ENCODE data around the gene KCNQ1.

KCNQ1 gene

GRCh38 chr11:2423157-2424025 is 21.4 kb upstream of the KCNQ1 start:
- DNase-seq (ENCODE audit: low read depth, low spot score): no peak

GRCh38 chr11:2424811-2425495 is 19.9 kb upstream of the KCNQ1 start:
- DNase-seq (ENCODE audit: low read depth, low spot score): no peak

- DNase-seq (ENCODE audit: low read depth, low spot score): no peak
Observed at GRCh38 chr11:2425506-2425905, 19.3 kb upstream of the KCNQ1 start.

GRCh38 chr11:2426221-2426620 is 18.6 kb upstream of the KCNQ1 start:
- DNase-seq (ENCODE audit: low read depth, low spot score): no peak

- DNase-seq (ENCODE audit: low read depth, low spot score): no peak
Observed at GRCh38 chr11:2426826-2427521, 17.8 kb upstream of the KCNQ1 start.

- no peak for DNase-seq (ENCODE audit: low read depth, low spot score)
Observed at GRCh38 chr11:2427721-2428321, 17.0 kb upstream of the KCNQ1 start.

GRCh38 chr11:2428322-2428795 is 16.4 kb upstream of the KCNQ1 start:
- DNase-seq (ENCODE audit: low read depth, low spot score): peak; percentile 74

GRCh38 chr11:2431395-2431794 is 13.4 kb upstream of the KCNQ1 start:
- DNase-seq (ENCODE audit: low read depth, low spot score): no peak

GRCh38 chr11:2432171-2432621 is 12.6 kb upstream of the KCNQ1 start:
- DNase-seq (ENCODE audit: low read depth, low spot score): no peak

- no peak for DNase-seq (ENCODE audit: low read depth, low spot score)
Observed at GRCh38 chr11:2432628-2433071, 12.2 kb upstream of the KCNQ1 start.

GRCh38 chr11:2433106-2433925 is 11.5 kb upstream of the KCNQ1 start:
- DNase-seq (ENCODE audit: low read depth, low spot score): no peak

GRCh38 chr11:2434008-2434407 is 10.8 kb upstream of the KCNQ1 start:
- no peak for DNase-seq (ENCODE audit: low read depth, low spot score)

- DNase-seq (ENCODE audit: low read depth, low spot score): no peak
Observed at GRCh38 chr11:2434506-2435255, 10.1 kb upstream of the KCNQ1 start.

- DNase-seq (ENCODE audit: low read depth, low spot score): no peak
Observed at GRCh38 chr11:2435288-2436012, 9.4 kb upstream of the KCNQ1 start.

- no peak for DNase-seq (ENCODE audit: low read depth, low spot score)
Observed at GRCh38 chr11:2436013-2436520, 8.7 kb upstream of the KCNQ1 start.

GRCh38 chr11:2436521-2437031 is 8.2 kb upstream of the KCNQ1 start:
- DNase-seq (ENCODE audit: low read depth, low spot score): no peak

GRCh38 chr11:2437516-2437915 is 7.3 kb upstream of the KCNQ1 start:
- DNase-seq (ENCODE audit: low read depth, low spot score): no peak

- no peak for DNase-seq (ENCODE audit: low read depth, low spot score)
Observed at GRCh38 chr11:2439820-2440219, 5.0 kb upstream of the KCNQ1 start.

- DNase-seq (ENCODE audit: low read depth, low spot score): no peak
Observed at GRCh38 chr11:2440646-2441045, 4.2 kb upstream of the KCNQ1 start.

Measured in astrocyte of the hippocampus (primary cell).